Skeletal muscle satellite cell (primary cell): ENCODE measurements around the gene PTPN12.

ENCODE experiments used
- H3K27me3 ChIP-seq: 2 replicates; pipeline ENCODE4 v1.7.0; 2013; ENCODE audit warnings: low read length; ENCODE audit not compliant: control insufficient read depth, insufficient read depth
- H3K36me3 ChIP-seq: 2 replicates; pipeline ENCODE4 v1.7.0; 2013; ENCODE audit warnings: mild to moderate bottlenecking, control low read depth, low read length; ENCODE audit not compliant: insufficient read depth
- H3K4me1 ChIP-seq: 2 replicates; pipeline ENCODE4 v1.7.0; 2013; ENCODE audit warnings: low read length; ENCODE audit not compliant: control insufficient read depth, insufficient read depth
- H3K4me2 ChIP-seq: 2 replicates; pipeline ENCODE4 v1.7.0; 2013; ENCODE audit warnings: mild to moderate bottlenecking, low read length
- H3K4me3 ChIP-seq: 2 replicates; pipeline ENCODE4 v1.7.0; 2013; ENCODE audit warnings: low read length
- H3K9ac ChIP-seq: 2 replicates; pipeline ENCODE4 v1.7.0; 2013; ENCODE audit warnings: mild to moderate bottlenecking, low read depth, low read length, moderate library complexity
- H3K9me3 ChIP-seq: replicated peaks from 2 replicates; pipeline ENCODE4 v1.7.0; 2013; ENCODE audit warnings: mild to moderate bottlenecking, control low read depth, low read length

PTPN12 gene

DNA sequence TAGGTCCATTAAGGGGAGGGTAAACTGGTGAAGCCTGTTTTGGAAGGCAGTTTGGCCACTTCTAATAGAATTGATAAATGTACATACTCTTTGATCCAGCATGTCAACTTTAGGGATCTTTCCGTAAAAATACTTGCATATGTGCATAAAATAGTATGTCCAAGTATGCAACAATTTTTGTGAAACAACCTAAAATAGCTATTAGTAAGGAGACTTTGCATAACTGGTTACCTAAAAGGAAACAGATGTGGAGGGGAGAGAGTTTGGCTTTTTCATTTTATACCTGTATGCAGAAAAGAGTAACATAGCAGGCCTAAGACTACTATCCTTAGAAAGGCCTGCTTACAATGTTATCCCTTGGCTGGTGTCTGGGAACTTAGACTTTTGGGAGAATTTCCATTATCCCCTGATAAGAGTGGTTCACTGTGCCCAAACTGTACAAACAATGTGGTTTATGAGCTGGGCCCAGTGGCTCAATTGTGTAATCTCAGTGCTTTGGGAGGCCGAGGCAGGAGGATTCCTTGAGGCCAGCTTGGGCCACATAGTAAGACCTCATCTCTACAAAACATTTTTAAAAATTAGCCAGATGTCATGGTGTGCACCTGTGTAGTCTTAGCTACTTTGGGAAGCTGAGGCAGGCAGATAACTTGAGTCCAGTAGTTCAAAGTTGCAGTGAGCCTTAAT, 21.3 kb downstream of the PTPN12 start:
- Histone ChIP-seq H3K9me3 (no peaks in the 10 kb centered on the region), H3K4me3 (no peak overlapping the region), H3K9ac (no peak overlapping the region), H3K27me3 (no peaks in the 10 kb centered on the region), H3K4me2 (no peak overlapping the region), H3K36me3 (peaks cover 16% of the 10 kb centered on the region), H3K4me1 (peaks cover 14% of the 10 kb centered on the region)

DNA sequence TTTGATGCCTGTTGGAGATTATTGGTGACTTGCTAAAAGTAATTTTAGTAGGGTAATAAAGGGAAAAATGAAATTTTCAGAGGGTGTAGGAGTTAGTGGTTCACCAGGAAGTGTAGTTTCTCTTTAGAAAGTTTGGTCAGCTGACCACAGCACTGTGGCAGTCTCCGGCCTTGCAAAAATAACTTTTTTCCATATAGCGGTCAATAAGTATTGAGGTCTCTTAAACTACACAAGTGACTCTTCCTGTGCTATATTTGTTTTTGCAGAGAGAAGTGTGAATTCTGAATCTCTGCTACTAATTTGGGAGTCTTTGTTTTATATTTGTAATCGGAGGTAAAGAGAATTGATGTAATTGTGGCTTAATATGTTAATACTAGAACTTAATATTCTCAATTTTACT, 24.3 kb downstream of the PTPN12 start:
- H3K9ac ChIP-seq, result no peak overlapping the region

DNA sequence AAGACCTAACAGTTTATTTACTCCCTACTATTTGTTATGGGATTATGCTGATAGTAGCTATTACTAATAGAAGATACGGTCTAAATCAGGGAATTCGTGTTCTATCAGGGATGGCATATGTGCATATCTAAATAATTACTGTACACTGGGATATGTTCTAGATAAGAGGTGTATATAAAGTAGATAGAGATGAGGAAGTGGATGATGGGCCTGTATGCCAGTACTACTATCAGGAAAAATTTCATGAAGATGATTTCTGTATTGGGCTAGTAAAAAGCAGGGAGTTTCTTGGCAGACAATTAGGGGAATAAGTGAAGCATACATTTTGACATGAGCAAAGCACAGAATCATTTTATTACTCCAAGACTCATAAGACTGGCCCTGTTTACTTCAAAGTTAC, 26.2 kb downstream of the PTPN12 start:
- Histone ChIP-seq H3K36me3 (peaks cover 4% of the 10 kb centered on the region), H3K9ac (peak overlapping the region; percentile 2), H3K27me3 (no peaks in the 10 kb centered on the region), H3K4me1 (peaks cover 34% of the 10 kb centered on the region), H3K9me3 (no peaks in the 10 kb centered on the region), H3K4me2 (peak overlapping the region; percentile 59), H3K4me3 (peak overlapping the region; percentile 20)

More for the DNA sequence above, 24.3 kb downstream of the PTPN12 start:
- Histone ChIP-seq H3K4me3 (no peak overlapping the region), H3K27me3 (no peaks in the 10 kb centered on the region), H3K9me3 (no peaks in the 10 kb centered on the region), H3K4me2 (no peak overlapping the region), H3K36me3 (peaks cover 10% of the 10 kb centered on the region), H3K4me1 (peaks cover 31% of the 10 kb centered on the region)

DNA sequence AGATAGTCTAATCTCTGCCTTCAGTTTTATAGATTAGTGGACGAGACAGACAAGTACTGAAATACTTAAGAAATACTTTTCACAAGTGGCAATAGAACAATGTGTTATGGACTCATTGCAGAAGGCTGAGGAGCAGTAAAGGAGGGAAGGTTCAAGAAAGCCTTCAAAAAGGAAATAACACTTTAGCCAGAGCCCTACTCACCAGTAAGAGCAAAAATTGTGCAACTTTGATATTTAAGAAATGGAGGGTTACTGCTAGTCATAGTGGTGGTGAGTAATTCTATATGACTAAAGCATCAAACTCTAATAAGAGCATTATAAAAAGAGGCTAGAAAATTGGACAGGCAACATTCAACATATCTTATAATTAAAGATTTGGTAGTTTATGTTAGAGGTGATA, 28.8 kb downstream of the PTPN12 start:
- no peaks in the 10 kb centered on the region for H3K27me3 ChIP-seq
- H3K36me3 ChIP-seq, result peaks cover 18% of the 10 kb centered on the region
- H3K9me3 ChIP-seq, result no peaks in the 10 kb centered on the region
- H3K4me1 ChIP-seq, result peaks cover 49% of the 10 kb centered on the region
- no peak overlapping the region for H3K9ac ChIP-seq
- peak overlapping the region; percentile 48 for H3K4me2 ChIP-seq
- no peak overlapping the region for H3K4me3 ChIP-seq

DNA sequence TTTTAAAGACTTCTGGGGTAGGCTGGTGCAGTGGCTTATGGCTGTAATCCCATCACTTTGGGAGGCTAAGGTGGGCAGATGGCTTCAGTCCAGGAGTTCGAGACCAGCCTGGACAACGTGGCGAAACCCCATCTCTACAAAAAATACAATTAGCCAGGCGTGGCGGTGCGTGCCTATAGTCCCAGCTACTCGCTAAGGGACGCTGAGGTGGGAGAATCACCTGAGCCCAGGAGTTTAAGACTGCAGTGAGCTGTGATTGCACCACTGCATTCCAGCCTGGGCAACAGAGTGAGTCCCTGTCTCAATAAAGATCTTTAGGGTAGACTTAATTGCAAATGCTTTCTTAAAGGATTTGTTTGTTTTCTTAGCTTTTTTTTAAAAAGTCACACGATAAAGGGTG, 29.3 kb downstream of the PTPN12 start:
- Histone ChIP-seq H3K27me3 (no peaks in the 10 kb centered on the region), H3K9ac (no peak overlapping the region), H3K4me3 (no peak overlapping the region), H3K4me2 (peak overlapping the region; percentile 48), H3K9me3 (no peaks in the 10 kb centered on the region), H3K4me1 (peaks cover 53% of the 10 kb centered on the region), H3K36me3 (peaks cover 18% of the 10 kb centered on the region)

DNA sequence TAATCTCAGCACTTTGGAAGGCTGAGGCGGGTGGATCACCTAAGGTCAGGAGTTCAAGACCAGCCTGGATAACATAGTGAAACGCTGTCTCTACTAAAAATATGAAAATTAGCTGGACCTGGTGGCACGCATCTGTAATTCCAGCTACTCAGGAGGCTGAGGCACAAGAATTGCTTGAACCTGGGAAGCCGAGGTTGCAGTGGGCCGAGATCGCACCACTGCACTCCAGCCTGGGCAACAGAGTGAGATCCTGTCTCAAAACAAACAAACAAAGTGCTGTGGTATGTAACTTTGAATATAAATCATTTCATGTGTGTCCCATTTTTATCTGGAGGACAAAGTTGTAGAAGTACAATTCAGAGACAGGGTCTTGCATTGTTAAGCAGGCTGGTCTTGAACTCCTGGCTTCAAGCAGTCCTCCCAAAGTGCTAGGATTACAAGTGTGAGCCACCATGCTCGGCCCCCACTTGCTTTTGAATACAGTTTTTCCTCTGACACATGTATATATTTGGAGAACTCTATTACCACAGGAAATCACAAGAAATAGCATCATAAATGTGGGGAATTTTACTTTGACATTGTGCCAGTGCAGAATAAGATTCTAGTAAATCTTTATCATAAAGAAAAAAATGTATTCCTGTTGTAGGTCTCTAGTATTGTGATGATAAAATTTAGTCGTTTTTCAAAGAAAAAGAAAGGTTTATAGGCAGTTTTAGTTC, 32.6 kb downstream of the PTPN12 start:
- Histone ChIP-seq H3K4me2 (peak overlapping the region; percentile 3), H3K4me3 (no peak overlapping the region), H3K9ac (peak overlapping the region; percentile 33), H3K4me1 (peaks cover 38% of the 10 kb centered on the region), H3K36me3 (peaks cover 41% of the 10 kb centered on the region), H3K9me3 (no peaks in the 10 kb centered on the region), H3K27me3 (no peaks in the 10 kb centered on the region)

DNA sequence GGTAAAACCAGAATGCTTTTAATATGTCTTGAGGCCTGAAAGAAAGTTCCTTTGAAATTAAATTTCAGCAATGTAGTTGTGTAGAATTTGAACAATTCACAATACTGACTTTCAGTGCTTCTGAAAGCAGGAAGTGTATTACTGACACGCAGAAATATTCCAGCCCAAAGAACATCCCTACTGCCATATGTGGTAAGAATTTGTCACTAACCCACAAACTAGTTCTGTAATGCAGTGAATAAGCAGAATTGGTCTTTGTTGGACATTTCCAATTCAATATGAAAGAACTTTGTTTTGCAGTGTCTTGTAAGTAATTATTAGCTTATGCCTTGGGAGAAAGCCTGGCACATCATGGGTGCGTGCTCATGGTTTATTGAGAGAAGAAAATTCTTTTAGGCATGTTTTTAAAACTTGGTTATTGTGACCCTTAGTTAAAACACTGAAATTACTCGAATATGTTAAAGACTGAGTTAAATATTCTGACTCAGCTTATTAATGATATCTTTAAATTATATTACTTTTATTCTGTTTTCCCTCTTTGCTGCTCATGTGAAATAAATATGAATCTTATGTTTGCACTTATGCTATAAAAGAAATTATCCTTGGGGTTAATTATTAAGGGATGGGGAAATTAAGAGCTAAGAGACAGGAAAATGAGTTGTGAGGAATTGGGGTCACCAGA, 33.4 kb downstream of the PTPN12 start:
- peaks cover 31% of the 10 kb centered on the region for H3K4me1 ChIP-seq

DNA sequence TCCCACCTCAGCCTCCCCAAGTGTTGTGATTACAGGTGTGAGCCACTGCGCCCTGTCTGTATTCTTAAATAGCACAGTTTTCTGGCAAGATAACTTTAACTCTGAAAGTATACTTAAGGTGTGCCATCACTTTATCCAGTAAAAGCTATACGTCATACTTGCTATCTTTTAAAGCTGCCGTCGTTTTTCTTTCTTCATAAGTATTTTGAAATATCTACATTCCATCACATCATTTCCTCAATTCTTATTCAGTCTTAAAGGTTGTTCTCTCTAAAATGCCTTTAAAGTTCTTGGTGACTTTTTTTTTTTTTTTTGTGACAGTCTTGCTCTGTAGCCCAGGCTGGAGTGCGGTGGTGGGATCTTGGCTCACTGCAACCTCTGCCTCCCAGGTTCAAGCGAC, 34.7 kb downstream of the PTPN12 start:
- H3K4me1 ChIP-seq, result peaks cover 18% of the 10 kb centered on the region
- H3K9ac ChIP-seq, result no peak overlapping the region
- no peaks in the 10 kb centered on the region for H3K9me3 ChIP-seq
- no peak overlapping the region for H3K4me2 ChIP-seq
- H3K4me3 ChIP-seq, result no peak overlapping the region
- H3K36me3 ChIP-seq, result peaks cover 58% of the 10 kb centered on the region
- no peaks in the 10 kb centered on the region for H3K27me3 ChIP-seq

More for the DNA sequence above, 33.4 kb downstream of the PTPN12 start:
- peak overlapping the region; percentile 33 for H3K9ac ChIP-seq
- H3K4me3 ChIP-seq, result no peak overlapping the region
- peaks cover 46% of the 10 kb centered on the region for H3K36me3 ChIP-seq
- H3K4me2 ChIP-seq, result peak overlapping the region; percentile 34
- no peaks in the 10 kb centered on the region for H3K27me3 ChIP-seq
- H3K9me3 ChIP-seq, result no peaks in the 10 kb centered on the region

DNA sequence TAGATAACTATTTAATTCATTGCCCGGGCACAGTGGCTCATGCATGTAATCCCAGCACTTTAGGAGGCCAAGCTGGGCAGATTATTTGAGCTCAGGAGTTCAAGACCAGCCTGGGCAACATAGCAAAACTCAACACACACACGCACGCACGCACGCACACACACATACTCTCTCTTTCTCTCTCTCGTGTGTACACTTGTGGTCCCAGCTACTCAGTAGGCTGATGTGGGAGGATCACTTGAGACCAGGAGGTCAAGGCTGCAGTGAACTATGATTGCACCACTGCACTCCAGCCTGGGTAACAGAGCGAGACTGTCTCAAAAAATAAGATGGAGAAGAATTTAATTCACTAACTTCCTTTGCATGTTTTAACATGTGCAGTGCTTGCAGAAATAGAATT, 38.1 kb downstream of the PTPN12 start:
- no peak overlapping the region for H3K9ac ChIP-seq
- no peak overlapping the region for H3K4me3 ChIP-seq
- H3K27me3 ChIP-seq, result no peaks in the 10 kb centered on the region
- H3K4me2 ChIP-seq, result no peak overlapping the region
- peaks cover 16% of the 10 kb centered on the region for H3K4me1 ChIP-seq
- H3K36me3 ChIP-seq, result peaks cover 60% of the 10 kb centered on the region
- H3K9me3 ChIP-seq, result no peaks in the 10 kb centered on the region

DNA sequence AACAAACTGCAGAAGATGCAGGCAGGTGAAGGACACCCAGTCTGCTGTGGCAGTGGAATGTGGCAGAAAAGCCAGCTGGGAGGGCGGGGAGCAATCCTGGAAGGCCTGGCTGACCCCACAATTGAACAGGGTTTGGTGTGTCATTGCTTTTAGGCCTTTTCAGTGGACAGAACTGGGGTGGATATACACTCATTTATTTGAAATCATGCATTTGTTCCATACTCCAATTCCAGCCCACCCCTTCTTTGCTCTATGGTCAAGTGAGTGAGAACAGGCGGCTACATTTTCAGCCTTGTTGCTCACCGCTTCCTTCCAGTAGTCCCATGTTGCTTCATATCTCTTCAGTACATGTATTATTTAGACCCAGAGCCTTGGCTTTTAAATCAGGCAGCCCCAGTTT, 39.8 kb downstream of the PTPN12 start:
- Histone ChIP-seq H3K9ac (no peak overlapping the region), H3K4me3 (no peak overlapping the region), H3K27me3 (no peaks in the 10 kb centered on the region), H3K4me1 (peaks cover 14% of the 10 kb centered on the region), H3K9me3 (no peaks in the 10 kb centered on the region), H3K36me3 (peaks cover 69% of the 10 kb centered on the region), H3K4me2 (no peak overlapping the region)

DNA sequence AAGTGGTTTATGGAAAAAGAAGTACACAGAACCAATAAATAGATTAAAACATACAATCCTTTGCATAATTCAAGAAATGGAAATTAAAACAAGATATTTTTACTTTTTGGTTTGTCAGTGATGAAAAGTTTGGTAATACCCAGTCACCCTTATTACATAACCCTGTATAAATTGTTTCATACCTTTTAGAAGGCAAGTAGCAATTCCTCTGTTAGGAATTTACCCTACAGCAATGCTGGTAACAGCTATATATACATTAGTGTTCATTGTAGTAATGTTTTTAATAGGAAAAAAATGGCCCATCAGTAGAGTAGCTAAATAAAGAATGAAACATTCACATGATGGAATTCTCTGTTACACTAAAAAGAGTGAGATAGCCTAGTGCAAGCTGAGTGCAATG, 42.7 kb downstream of the PTPN12 start:
- no peak overlapping the region for H3K4me3 ChIP-seq
- peaks cover 67% of the 10 kb centered on the region for H3K36me3 ChIP-seq
- H3K4me2 ChIP-seq, result no peak overlapping the region
- H3K27me3 ChIP-seq, result no peaks in the 10 kb centered on the region
- peaks cover 25% of the 10 kb centered on the region for H3K4me1 ChIP-seq
- H3K9ac ChIP-seq, result no peak overlapping the region
- no peaks in the 10 kb centered on the region for H3K9me3 ChIP-seq
